HG02938 (cell line): ENCODE data around the gene FCRL6.

Experiments
- ATAC-seq: cut with Tn5 transposase; IDR thresholded peaks from one replicate; pipeline ENCODE4 v1.9.1; 2021; ENCODE audit warnings: mild to moderate bottlenecking, moderate library complexity; ENCODE audit not compliant: unreplicated experiment

FCRL6 gene

GRCh38 chr1:159831412-159832141 lies 29.4 kb downstream of the FCRL6 start:
- ATAC-seq: no peak

- no peak for ATAC-seq
Observed at GRCh38 chr1:159832309-159832708, 30.1 kb downstream of the FCRL6 start.

GRCh38 chr1:159835356-159835755 lies 33.2 kb downstream of the FCRL6 start:
- ATAC-seq: no peak

DNA sequence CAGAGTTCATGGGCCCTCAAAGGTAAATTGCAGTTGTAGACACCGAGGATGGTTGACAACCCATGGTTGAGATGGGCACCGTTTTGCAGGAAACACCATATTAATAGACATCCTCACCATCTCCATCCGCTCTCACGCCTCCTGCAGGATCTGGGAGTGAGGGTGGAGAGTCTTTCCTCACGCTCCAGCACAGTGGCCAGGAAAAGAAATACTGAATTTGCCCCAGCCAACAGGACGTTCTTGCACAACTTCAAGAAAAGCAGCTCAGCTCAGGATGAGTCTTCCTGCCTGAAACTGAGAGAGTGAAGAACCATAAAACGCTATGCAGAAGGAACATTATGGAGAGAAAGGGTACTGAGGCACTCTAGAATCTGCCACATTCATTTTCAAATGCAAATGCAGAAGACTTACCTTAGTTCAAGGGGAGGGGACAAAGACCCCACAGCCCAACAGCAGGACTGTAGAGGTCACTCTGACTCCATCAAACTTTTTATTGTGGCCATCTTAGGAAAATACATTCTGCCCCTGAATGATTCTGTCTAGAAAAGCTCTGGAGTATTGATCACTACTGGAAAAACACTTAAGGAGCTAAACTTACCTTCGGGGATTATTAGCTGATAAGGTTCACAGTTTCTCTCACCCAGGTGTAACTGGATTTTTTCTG lies 33.8 kb downstream of the FCRL6 start:
- no peak for ATAC-seq

DNA sequence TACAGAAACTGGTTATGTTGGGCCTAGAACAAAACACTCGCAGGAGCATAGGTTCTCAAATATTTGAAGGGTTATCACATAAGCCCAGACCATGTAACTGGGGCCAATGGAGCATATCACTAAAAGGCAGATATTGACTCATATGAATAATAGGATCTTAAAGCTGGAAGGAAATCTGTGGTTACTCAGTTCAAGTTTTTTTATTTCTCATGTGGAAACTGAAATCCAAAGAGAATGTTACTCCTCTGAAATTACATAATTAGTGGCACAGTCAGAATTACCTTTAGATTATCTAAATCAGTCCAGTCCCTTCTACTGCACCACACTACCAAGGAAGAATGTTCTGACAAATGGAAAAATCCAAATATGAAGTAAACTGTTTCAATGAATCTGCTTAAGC lies 36.6 kb downstream of the FCRL6 start:
- ATAC-seq: peak; percentile 62

GRCh38 chr1:159839116-159839849 lies 37.1 kb downstream of the FCRL6 start:
- ATAC-seq: peak; percentile 79

DNA sequence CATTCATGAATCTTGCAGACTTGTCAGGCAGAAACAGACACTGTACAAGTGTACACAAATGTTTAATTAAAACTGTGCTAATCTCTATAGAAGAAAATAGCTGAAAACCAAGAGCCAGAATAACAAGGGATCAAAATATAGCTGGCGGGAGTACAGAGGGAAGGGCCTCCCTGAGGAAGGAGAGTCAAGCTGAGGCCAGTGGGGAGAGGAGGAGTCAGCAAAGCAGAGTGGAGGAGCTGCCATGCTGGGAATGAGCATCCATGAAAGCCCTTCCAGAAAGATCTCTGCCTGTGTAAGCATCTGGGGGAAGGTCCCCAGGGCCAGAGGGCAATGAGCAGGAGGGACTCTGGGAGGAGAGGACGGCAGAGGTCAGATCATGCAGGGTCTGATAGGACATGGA lies 39.6 kb downstream of the FCRL6 start:
- no peak for ATAC-seq

DNA sequence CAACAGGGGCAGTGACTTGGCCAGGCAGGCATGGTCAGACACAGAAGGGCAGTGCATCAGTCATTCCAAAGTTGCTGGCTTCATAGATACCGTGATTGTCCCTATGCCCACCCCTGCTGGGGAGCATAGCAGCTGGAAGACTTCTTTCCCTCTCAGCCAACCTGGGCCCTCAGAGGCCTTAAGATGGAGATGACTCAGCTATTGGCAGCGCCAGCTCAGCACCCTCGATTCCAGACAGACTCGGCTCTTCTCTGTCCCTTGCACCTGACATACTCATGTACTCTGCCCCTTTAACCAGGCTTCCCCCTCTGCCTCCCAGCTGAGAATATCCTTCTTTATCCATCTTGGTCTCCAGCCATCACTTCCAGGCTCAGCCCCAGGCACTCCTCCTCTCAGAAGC lies 41.3 kb downstream of the FCRL6 start:
- no peak for ATAC-seq

GRCh38 chr1:159845751-159846629 lies 43.8 kb downstream of the FCRL6 start:
- no peak for ATAC-seq

DNA sequence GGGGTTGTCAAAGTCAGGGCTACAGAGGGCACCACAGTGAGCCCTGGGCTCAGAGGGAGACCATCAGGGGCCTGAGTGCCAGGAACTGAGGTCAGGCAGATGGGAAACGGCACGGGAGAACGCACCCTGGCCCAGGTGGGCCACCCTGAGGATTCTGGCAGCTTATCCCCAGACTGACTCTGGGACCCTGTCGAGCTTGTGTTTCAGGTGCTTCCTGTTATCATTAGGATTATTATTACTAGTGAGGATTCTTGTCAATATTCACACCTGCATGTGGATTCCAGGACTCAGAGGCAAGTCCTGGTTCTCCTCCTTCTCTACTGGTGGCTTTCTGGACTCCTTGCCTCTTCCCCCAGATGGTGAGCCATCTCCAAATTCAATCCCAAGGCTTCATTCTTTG lies 45.1 kb downstream of the FCRL6 start:
- no peak for ATAC-seq

- no peak for ATAC-seq
Observed at GRCh38 chr1:159848326-159848725, 46.2 kb downstream of the FCRL6 start.

DNA sequence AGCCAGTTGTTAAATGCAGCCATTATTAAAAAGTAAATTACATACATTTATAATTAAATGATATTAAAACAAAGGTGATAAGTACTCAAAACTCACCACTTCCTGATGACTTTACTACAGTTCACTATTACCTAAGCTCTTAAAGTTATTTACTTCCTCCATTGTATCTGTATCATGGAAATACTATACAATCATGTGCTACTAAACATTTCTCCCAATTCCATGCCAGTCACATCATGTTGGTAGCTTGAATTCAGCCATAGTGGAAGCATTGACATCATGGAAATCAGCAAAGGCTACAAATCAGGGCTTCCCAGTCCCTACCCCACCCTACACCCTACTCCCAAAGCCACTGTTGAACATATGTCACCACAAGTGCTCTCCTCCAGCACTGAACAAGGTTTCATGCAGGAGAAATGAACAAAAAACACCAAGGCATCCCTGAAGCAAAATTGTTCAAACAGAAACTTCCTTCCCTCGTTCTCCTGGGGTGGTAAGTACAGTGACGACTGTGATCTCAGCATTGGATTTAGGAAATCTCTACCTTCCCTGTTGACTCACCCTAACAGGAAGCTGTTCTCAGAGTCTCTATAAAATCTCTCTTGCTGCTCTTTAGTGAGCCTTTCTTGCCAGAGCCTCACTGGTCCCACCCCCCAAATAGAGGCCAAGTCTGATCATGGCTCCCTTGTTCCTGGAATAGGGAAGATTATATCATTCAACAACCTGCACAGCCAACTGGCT lies 47.6 kb downstream of the FCRL6 start:
- no peak for ATAC-seq

- ATAC-seq: no peak
Observed at GRCh38 chr1:159851407-159851806, 49.2 kb downstream of the FCRL6 start.

DNA sequence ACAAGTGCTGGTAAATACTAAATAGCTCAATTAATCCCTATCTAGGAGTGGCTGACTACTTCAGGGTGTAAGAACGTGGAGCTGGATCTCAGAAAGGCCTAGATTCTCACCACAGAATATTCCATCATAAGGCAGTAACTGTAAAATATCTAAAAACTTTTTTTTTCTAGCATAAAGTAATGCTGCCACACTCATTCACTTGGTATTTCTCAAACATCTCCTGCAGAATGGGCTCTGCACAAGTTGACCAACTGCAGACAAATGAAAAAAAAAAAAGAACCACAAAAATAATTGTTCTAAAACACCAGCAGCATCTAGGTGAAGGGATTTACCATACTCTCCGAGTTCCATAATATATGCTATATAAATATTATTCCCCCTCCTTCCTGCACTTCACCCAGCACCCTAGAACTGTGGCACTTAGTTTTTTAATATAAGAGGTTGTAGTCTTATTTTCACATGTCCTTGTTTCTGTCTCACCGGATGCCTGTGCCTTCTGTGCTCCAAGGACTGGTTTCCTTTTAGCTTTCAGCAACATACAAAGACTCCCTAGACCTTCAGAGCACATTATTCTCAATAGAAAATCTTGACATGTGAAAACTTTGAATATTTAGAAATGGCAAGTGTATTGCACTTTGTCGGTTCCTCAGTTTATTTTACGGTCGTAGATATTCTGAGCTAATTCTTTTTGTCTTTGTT lies 51.4 kb downstream of the FCRL6 start:
- ATAC-seq: no peak

GRCh38 chr1:159854116-159854692 lies 52.0 kb downstream of the FCRL6 start:
- no peak for ATAC-seq

DNA sequence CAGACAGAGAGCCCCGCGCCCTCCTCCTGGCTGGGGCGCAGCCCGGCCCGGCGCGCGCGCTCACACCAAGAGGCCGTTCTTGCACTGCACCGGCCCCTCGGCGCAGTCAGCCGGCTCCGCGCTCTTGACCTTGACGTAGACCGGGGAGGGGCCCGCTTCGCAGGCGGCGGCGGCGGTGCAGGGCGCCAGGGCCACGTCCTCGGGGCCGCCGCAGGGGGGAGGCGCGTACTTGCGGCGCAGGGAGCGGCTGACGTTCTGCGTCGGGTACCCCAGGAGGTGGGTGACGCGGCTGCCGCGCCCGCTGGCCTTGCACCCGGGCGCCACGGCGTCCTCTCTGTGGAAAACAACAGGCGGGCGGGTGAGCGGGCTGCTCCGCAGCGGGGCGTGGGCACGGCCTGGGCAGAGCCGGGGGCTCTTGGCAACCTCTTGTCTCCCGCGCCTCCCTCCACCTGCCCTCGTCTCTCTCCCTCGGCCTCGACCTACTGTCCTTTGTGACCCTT lies 52.6 kb downstream of the FCRL6 start:
- ATAC-seq: peak; percentile 70

DNA sequence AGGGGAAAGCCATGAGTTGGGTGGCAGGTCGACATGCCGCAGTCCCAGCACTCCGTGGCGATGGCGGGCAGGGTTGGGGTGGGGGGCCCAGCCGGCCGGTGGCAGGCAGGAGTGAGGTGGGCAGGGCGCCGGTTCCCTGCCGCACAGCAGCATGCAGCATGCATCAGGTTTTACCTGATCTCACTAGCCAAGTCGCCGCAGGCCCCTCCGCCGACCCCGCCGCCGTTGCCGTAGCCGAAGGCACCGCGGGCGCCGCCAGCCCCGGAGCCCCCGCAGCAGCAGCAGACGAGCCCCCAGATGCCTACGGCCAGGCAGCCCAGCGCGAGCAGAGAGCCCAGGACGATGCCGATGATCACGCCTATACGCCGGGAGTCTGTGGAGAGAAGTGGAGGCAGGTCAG lies 53.5 kb downstream of the FCRL6 start:
- no peak for ATAC-seq

- ATAC-seq: no peak
Observed at GRCh38 chr1:159856576-159856975, 54.4 kb downstream of the FCRL6 start.

DNA sequence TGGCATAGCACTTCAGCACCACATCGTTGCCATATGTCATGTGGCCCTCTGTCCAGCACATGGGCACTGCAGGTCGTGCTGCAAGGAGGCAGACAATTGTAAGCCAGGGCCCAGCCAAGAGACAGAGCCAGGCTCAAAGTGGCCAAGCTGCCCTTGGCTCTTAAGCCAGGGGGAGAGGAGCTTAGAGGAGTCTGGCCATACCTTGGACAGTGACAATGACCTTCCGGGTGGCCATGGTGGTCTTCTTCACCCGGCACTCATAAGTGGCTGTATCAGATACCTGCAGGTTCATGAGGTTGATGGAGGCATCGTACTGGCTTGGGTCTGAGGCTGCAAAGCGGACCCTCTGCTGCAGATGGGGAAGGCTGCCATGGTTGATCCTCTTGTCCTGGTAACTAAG lies 55.7 kb downstream of the FCRL6 start:
- no peak for ATAC-seq
